Fibroblast of the aortic adventitia (primary cell): ENCODE results near the gene USP6NL. TPM values are rescaled to one million over a fixed set of nuclear protein-coding genes. Genes with fewer than 3 reads are reported as not detected.

Experiments used
- DNase-seq: peaks from one replicate; pipeline ENCODE4 v3.0.0-alpha.2; 2010; ENCODE audit warnings: low read depth
- H3K4me3 ChIP-seq: 2 replicates; pipeline ENCODE4 v1.5.1; 2011; ENCODE audit warnings: low read depth, mild to moderate bottlenecking, control low read depth, low read length, moderate library complexity
- total RNA-seq: library from RNA; depleted of rRNA; stranded (reverse); fragments of >200 nt; gene quantifications from 2 replicates; pipeline ENCODE4 v1.2.3, GENCODE V29; 2012; ENCODE audit warnings: low replicate concordance
- TF ChIP-seq, protein P1 (sequence below): IDR thresholded peaks from 2 replicates; pipeline ENCODE4 v1.5.1; 2011; ENCODE audit warnings: mild to moderate bottlenecking, low read length, control low read depth, inconsistent platforms; ENCODE audit not compliant: insufficient read depth

The USP6NL gene
- total RNA-seq, 1 donor: 15.2 TPM

DNA sequence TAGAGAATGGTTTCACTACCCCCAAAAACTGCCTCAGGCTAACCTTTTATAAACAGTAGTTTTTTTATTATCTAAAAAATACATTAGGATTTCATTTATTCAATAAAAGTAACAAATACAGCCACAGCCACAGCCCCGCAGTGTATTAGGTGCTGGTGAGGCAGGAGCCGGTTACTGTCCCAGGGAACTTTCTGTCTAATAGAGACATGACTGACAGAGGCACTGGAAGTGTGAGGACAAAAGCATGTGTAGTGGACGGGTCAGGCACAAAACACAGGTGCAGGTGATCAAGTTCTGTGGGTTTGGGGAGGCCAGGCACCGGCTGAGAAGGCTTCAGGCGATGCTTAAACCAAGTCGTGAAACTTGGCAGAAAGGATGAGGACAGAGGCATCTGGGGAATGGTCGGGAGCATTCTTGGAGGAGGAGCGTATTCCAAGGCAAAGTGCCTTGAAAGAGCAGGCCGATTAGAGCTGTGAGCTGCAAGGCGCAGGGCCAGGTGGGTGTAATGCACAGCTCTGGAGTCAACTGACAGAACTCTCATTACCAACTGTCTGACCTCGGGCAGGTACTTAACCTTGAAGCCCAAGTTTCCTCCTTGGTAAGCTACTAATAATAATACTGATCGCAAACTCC lies 138.2 kb downstream of the USP6NL start:
- DNase-seq: peak; percentile 30
- TF ChIP-seq, protein P1, sequence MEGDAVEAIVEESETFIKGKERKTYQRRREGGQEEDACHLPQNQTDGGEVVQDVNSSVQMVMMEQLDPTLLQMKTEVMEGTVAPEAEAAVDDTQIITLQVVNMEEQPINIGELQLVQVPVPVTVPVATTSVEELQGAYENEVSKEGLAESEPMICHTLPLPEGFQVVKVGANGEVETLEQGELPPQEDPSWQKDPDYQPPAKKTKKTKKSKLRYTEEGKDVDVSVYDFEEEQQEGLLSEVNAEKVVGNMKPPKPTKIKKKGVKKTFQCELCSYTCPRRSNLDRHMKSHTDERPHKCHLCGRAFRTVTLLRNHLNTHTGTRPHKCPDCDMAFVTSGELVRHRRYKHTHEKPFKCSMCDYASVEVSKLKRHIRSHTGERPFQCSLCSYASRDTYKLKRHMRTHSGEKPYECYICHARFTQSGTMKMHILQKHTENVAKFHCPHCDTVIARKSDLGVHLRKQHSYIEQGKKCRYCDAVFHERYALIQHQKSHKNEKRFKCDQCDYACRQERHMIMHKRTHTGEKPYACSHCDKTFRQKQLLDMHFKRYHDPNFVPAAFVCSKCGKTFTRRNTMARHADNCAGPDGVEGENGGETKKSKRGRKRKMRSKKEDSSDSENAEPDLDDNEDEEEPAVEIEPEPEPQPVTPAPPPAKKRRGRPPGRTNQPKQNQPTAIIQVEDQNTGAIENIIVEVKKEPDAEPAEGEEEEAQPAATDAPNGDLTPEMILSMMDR: no peak
- no peak overlapping the region for H3K4me3 ChIP-seq

DNA sequence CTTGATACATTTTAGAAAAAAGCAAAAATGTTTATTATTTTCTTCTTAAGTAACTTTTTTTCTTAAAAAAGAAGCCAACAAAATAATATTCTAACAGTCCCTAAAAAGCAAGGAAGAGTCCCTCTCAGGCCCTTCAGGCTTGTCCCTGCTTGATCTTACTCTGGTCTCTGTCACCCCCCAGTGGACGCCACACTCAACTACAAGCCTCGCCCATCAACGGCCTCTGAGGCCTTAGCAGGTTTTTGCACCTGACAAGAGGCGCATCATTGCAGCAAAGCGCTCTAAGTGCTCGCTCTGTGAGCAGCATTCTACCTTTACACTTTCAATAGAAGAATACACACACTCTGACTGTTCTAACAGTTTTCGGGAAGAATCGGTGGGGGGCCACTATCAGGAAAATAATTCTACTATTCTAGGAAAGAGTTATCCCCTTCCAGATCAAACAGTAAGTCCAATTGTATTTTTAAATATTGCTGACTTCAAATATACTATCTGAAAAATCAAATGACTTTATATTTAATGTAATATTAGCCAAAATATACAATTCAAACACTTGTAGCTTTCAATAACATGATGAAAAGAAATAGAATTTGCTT lies 139.2 kb downstream of the USP6NL start:
- TF ChIP-seq, protein P1: peak; percentile 85
- peak; percentile 59 for DNase-seq
- H3K4me3 ChIP-seq: no peak overlapping the region

DNA sequence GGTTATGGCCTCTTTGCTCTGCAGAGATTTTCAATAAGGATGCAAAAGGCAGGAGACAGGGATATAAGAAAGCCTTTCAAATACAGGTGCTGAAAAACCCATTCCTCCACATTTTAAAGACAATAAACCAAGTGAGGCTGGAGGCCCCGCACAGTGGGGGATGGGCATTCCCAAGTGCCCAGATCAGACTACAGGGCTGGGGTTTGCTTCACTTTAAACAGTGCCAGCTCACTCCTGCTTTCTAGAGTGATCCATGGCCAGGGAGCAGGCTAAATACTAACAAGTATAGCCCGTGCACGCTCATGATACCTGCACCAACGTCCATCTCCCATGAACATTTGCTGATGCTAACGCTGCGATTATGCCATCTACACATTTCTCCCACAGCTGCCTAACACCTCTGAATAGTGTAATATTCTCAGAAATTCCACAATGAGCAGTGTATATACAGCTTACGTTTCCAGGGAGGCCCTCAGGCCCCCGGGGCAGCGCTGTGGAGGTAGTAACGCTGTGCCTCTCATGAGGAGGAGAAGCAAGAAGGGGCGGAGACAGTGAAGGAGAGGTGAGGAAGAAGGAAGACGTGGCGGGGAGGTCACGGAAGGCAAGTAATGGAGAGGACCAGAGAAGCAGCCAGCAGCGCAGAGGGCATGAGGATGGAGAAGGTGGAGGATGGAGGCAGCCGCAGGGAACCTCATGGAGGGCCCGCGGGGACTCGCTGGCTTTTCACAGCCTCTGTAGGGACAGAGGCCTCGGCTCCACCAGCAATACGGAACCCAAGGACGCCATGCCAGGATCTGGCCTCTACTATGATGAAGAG lies 141.7 kb downstream of the USP6NL start:
- no peak overlapping the region for H3K4me3 ChIP-seq
- no peak for DNase-seq
- TF ChIP-seq, protein P1: no peak

DNA sequence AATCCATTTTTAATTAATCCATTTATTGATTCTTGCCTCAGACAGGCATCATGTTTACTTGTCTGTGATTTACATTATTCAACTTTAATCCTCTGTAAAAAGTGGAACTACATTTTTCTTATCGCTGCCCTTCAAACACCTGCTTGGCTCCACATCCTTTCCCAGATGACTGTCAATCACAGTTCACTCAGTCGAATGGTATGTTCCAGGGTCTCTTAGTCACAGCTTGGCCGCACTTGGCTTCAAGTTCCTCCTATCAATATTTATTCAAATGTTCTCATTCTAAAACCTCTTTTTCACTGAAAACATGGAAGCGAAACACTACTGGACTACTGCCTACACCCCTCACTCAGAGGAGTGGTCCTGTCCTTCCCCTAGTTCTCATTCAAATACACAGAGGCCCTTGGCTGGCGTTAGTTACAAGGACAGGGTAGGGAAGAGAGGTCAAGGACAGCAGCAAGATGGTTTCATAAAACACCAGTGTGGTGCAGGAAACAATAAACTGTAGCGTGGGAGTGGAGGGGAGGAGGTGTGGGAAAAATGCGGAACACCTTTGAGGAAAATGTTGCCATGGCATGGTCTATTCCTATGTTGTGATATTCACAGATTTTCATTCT lies 143.2 kb downstream of the USP6NL start:
- no peak for DNase-seq
- H3K4me3 ChIP-seq: no peak overlapping the region
- TF ChIP-seq, protein P1: no peak

DNA sequence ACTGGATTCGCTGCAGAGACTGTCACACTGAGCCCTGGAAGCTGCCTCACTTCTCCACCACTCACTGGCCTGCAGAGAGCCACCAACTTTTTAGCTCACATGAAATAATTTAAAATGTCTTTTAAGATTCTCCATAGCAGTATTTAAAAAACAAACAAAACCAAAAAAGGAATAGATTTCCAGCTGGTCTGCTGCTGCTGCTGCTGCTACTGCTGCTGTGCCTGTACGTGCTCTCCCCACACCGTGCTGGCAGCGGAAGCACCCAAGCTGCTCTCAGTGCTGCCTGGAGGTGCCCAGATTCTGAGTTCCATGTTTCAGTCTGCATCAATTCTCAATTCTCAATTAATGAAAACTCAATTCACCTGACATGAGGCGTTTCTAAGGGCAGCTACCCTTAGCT lies 146.0 kb downstream of the USP6NL start:
- H3K4me3 ChIP-seq: no peak overlapping the region
- no peak for DNase-seq
- TF ChIP-seq, protein P1: no peak

DNA sequence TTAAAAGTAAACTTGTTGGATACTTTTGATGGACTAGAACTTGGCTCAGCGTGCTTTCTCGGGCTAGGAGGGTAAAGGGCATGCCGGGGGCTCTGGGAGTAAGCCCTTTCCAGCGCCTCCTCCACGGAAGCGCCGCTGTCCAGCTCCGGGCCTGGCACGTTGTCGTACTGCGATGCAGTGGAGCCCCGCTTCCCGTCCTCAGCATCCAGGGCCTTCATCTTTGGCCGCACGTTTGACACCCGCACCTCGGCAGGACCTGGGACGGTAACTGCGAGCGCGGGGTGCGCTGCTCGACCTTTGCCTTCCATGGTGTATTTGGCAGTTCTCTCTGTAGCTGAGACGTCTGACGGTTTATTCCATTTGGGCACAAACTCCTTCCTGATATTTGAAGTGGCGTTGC lies 148.3 kb downstream of the USP6NL start:
- TF ChIP-seq, protein P1: no peak
- H3K4me3 ChIP-seq: no peak overlapping the region
- no peak for DNase-seq
